ENCODE data around the gene ABHD10. TPM values are rescaled to one million over a fixed set of nuclear protein-coding genes. Genes with fewer than 3 reads are reported as not detected.

Gene ABHD10
- total and polyA plus RNA-seq, 4 donors: 8.6 to 21.6 (median 12.9) TPM

GRCh38 chr3:112001526-112001925 lies 22.7 kb downstream of the ABHD10 start:
- Histone ChIP-seq H3K36me3 (ENCODE audit: control insufficient read depth in 1 of 2, insufficient read depth in 2 of 2, low read length in 1 of 2) (no peaks in the 10 kb centered on the region), H3K9me3 (ENCODE audit: control insufficient read depth, low read length) (no peaks in the 10 kb centered on the region), H3K4me3 (ENCODE audit: low read length in 2 of 2) (no peak overlapping the region), H3K27ac (ENCODE audit: low read depth in 1 of 2, low read length in 2 of 2) (no peak overlapping the region), H3K4me1 (ENCODE audit: control insufficient read depth in 1 of 2, insufficient read depth in 2 of 2, low read length in 2 of 2) (no peaks in the 10 kb centered on the region), H3K27me3 (ENCODE audit: control insufficient read depth in 1 of 2, insufficient read depth in 2 of 2, low read length in 1 of 2) (no peaks in the 10 kb centered on the region)
- WGBS, 2 donors: 98 to 100% methylated on average over 2 of the region's 2 CpGs
- ATAC-seq (ENCODE audit: low FRiP score) (no peak), DNase-seq (no peak)
- intact Hi-C loops (cut with DNase I): no loop called here

GRCh38 chr3:112002096-112002971 lies 23.5 kb downstream of the ABHD10 start:
- Histone ChIP-seq H3K4me3 (ENCODE audit: low read length in 2 of 2) (no peak overlapping the region), H3K27me3 (ENCODE audit: control insufficient read depth in 1 of 2, insufficient read depth in 2 of 2, low read length in 1 of 2) (no peaks in the 10 kb centered on the region), H3K9me3 (ENCODE audit: control insufficient read depth, low read length) (no peaks in the 10 kb centered on the region), H3K4me1 (ENCODE audit: control insufficient read depth in 1 of 2, insufficient read depth in 2 of 2, low read length in 2 of 2) (peaks cover 0 to under 1% of the 10 kb centered on the region in 2 donors), H3K27ac (ENCODE audit: low read depth in 1 of 2, low read length in 2 of 2) (no peak overlapping the region), H3K36me3 (ENCODE audit: control insufficient read depth in 1 of 2, insufficient read depth in 2 of 2, low read length in 1 of 2) (no peaks in the 10 kb centered on the region)
- DNase-seq (no peak), ATAC-seq (ENCODE audit: low FRiP score) (no peak)
- intact Hi-C loops (cut with DNase I): no loop called here
- WGBS, 2 donors: 85 to 87% methylated on average over 8 of the region's 8 CpGs

GRCh38 chr3:112003321-112004080 lies 24.7 kb downstream of the ABHD10 start:
- ATAC-seq (ENCODE audit: low FRiP score) (no peak), DNase-seq (no peak)
- Histone ChIP-seq H3K36me3 (ENCODE audit: control insufficient read depth in 1 of 2, insufficient read depth in 2 of 2, low read length in 1 of 2) (no peaks in the 10 kb centered on the region), H3K27me3 (ENCODE audit: control insufficient read depth in 1 of 2, insufficient read depth in 2 of 2, low read length in 1 of 2) (no peaks in the 10 kb centered on the region), H3K27ac (ENCODE audit: low read depth in 1 of 2, low read length in 2 of 2) (no peak overlapping the region), H3K9me3 (ENCODE audit: control insufficient read depth, low read length) (no peaks in the 10 kb centered on the region), H3K4me3 (ENCODE audit: low read length in 2 of 2) (no peak overlapping the region), H3K4me1 (ENCODE audit: control insufficient read depth in 1 of 2, insufficient read depth in 2 of 2, low read length in 2 of 2) (peaks cover 0 to 8% of the 10 kb centered on the region in 2 donors)
- WGBS, 2 donors: 84 to 99% methylated on average over 4 of the region's 4 CpGs
- intact Hi-C loops (cut with DNase I): no loop called here

GRCh38 chr3:112004187-112004586 lies 25.4 kb downstream of the ABHD10 start:
- WGBS, 2 donors: 93 to 98% methylated on average over 2 of the region's 2 CpGs
- no peaks in the 10 kb centered on the region for H3K27me3 ChIP-seq (ENCODE audit: control insufficient read depth in 1 of 2, insufficient read depth in 2 of 2, low read length in 1 of 2)
- peaks cover 0 to 8% of the 10 kb centered on the region in 2 donors for H3K4me1 ChIP-seq (ENCODE audit: control insufficient read depth in 1 of 2, insufficient read depth in 2 of 2, low read length in 2 of 2)
- DNase-seq (no peak), ATAC-seq (ENCODE audit: low FRiP score) (no peak)
- no peak overlapping the region for H3K27ac ChIP-seq (ENCODE audit: low read depth in 1 of 2, low read length in 2 of 2)
- intact Hi-C loops (cut with DNase I): no loop called here
- no peak overlapping the region for H3K4me3 ChIP-seq (ENCODE audit: low read length in 2 of 2)
- H3K9me3 ChIP-seq (ENCODE audit: control insufficient read depth, low read length): no peaks in the 10 kb centered on the region
- no peaks in the 10 kb centered on the region for H3K36me3 ChIP-seq (ENCODE audit: control insufficient read depth in 1 of 2, insufficient read depth in 2 of 2, low read length in 1 of 2)

- intact Hi-C loops (cut with DNase I): no loop called here
- H3K36me3 ChIP-seq (ENCODE audit: control insufficient read depth in 1 of 2, insufficient read depth in 2 of 2, low read length in 1 of 2): no peaks in the 10 kb centered on the region
- H3K4me3 ChIP-seq (ENCODE audit: low read length in 2 of 2): no peak overlapping the region
- H3K9me3 ChIP-seq (ENCODE audit: control insufficient read depth, low read length): no peaks in the 10 kb centered on the region
- WGBS, 2 donors: 87 to 92% methylated on average over 2 of the region's 2 CpGs
- DNase-seq (no peak), ATAC-seq (ENCODE audit: low FRiP score) (no peak)
- peaks cover 0 to 8% of the 10 kb centered on the region in 2 donors for H3K4me1 ChIP-seq (ENCODE audit: control insufficient read depth in 1 of 2, insufficient read depth in 2 of 2, low read length in 2 of 2)
- H3K27ac ChIP-seq (ENCODE audit: low read depth in 1 of 2, low read length in 2 of 2): no peak overlapping the region
- H3K27me3 ChIP-seq (ENCODE audit: control insufficient read depth in 1 of 2, insufficient read depth in 2 of 2, low read length in 1 of 2): no peaks in the 10 kb centered on the region
Observed at GRCh38 chr3:112004669-112005068, 25.8 kb downstream of the ABHD10 start.

- intact Hi-C loops (cut with DNase I): no loop called here
- WGBS, 2 donors: 74 to 87% methylated on average over 4 of the region's 4 CpGs
- Histone ChIP-seq H3K36me3 (ENCODE audit: control insufficient read depth in 1 of 2, insufficient read depth in 2 of 2, low read length in 1 of 2) (no peaks in the 10 kb centered on the region), H3K27ac (ENCODE audit: low read depth in 1 of 2, low read length in 2 of 2) (no peak overlapping the region), H3K27me3 (ENCODE audit: control insufficient read depth in 1 of 2, insufficient read depth in 2 of 2, low read length in 1 of 2) (no peaks in the 10 kb centered on the region), H3K9me3 (ENCODE audit: control insufficient read depth, low read length) (no peaks in the 10 kb centered on the region), H3K4me1 (ENCODE audit: control insufficient read depth in 1 of 2, insufficient read depth in 2 of 2, low read length in 2 of 2) (peaks cover 0 to 8% of the 10 kb centered on the region in 2 donors), H3K4me3 (ENCODE audit: low read length in 2 of 2) (no peak overlapping the region)
- DNase-seq (no peak), ATAC-seq (ENCODE audit: low FRiP score) (no peak)
Observed at GRCh38 chr3:112005091-112005672, 26.4 kb downstream of the ABHD10 start.

GRCh38 chr3:112007633-112008032 lies 28.8 kb downstream of the ABHD10 start:
- Histone ChIP-seq H3K4me1 (ENCODE audit: control insufficient read depth in 1 of 2, insufficient read depth in 2 of 2, low read length in 2 of 2) (peaks cover 0 to 8% of the 10 kb centered on the region in 2 donors), H3K36me3 (ENCODE audit: control insufficient read depth in 1 of 2, insufficient read depth in 2 of 2, low read length in 1 of 2) (no peaks in the 10 kb centered on the region), H3K27ac (ENCODE audit: low read depth in 1 of 2, low read length in 2 of 2) (no peak overlapping the region), H3K27me3 (ENCODE audit: control insufficient read depth in 1 of 2, insufficient read depth in 2 of 2, low read length in 1 of 2) (no peaks in the 10 kb centered on the region), H3K4me3 (ENCODE audit: low read length in 2 of 2) (no peak overlapping the region), H3K9me3 (ENCODE audit: control insufficient read depth, low read length) (no peaks in the 10 kb centered on the region)
- intact Hi-C loops (cut with DNase I): no loop called here
- DNase-seq: no peak
- WGBS, 2 donors: 7 to 19% methylated on average over 1 of the region's 1 CpG
- peak; percentile 46 for ATAC-seq (ENCODE audit: low FRiP score)

- Histone ChIP-seq H3K9me3 (ENCODE audit: control insufficient read depth, low read length) (no peaks in the 10 kb centered on the region), H3K4me1 (ENCODE audit: control insufficient read depth in 1 of 2, insufficient read depth in 2 of 2, low read length in 2 of 2) (peaks cover 0 to 8% of the 10 kb centered on the region in 2 donors), H3K27me3 (ENCODE audit: control insufficient read depth in 1 of 2, insufficient read depth in 2 of 2, low read length in 1 of 2) (no peaks in the 10 kb centered on the region), H3K27ac (ENCODE audit: low read depth in 1 of 2, low read length in 2 of 2) (no peak overlapping the region), H3K4me3 (ENCODE audit: low read length in 2 of 2) (no peak overlapping the region), H3K36me3 (ENCODE audit: control insufficient read depth in 1 of 2, insufficient read depth in 2 of 2, low read length in 1 of 2) (no peaks in the 10 kb centered on the region)
- no peak for ATAC-seq (ENCODE audit: low FRiP score)
- DNase-seq: no peak
- WGBS, 2 donors: 90 to 95% methylated on average over 2 of the region's 2 CpGs
- intact Hi-C loops (cut with DNase I): no loop called here
Observed at GRCh38 chr3:112009670-112010069, 30.8 kb downstream of the ABHD10 start.
